K562 (cell line): ENCODE measurements around the gene CRABP1. TPM values are rescaled to one million over a fixed set of nuclear protein-coding genes. Genes with fewer than 3 reads are reported as not detected.
A peak's percentile ranks its signal among the peaks of the same experiment; 100 is the strongest.

ENCODE experiments used
- FOXJ3 ChIP-seq: sonication (generic); formaldehyde crosslinking; IDR thresholded peaks from 2 replicates; pipeline ENCODE4 v1.4.0; 2020; ENCODE audit warnings: mild to moderate bottlenecking, missing genetic modification reagents
- NCOA1 ChIP-seq: fragments of 450-650 bp; IDR thresholded peaks from 2 replicates; pipeline ENCODE4 v1.6.1; 2016; ENCODE audit warnings: low read depth
- NCOA2 ChIP-seq, 2 experiments: fragments of 450-650 bp; IDR thresholded peaks; 2 replicates each; pipeline ENCODE4 v1.6.1; 2018; ENCODE audit warnings: mild to moderate bottlenecking in 2 of 2, moderate library complexity in 1 of 2; ENCODE audit not compliant: partially characterized antibody in 2 of 2
- NFE2 ChIP-seq: IDR thresholded peaks from 2 replicates; pipeline ENCODE4 v1.6.1; 2014; ENCODE audit warnings: antibody characterized with exemption, low read depth
- NR3C1 ChIP-seq: sonication (generic); formaldehyde crosslinking; IDR thresholded peaks from 2 replicates; pipeline ENCODE4 v1.8.1; 2022; ENCODE audit warnings: missing genetic modification reagents
- POLR2AphosphoS5 ChIP-seq: IDR thresholded peaks from 2 replicates; pipeline ENCODE4 v1.6.1; 2011; ENCODE audit warnings: mild to moderate bottlenecking, low read depth, low read length, moderate library complexity; ENCODE audit not compliant: control insufficient read depth, insufficient read depth
- SLC30A9 ChIP-seq: fragments of 250-450 bp; sonication (Bioruptor Pico); IDR thresholded peaks from 2 replicates; pipeline ENCODE4 v1.8.0; 2022; ENCODE audit warnings: mild to moderate bottlenecking, moderate library complexity
- SMAD4 ChIP-seq: fragments of 250-450 bp; sonication (Bioruptor Pico); conservative IDR thresholded peaks from 2 replicates; pipeline ENCODE4 v1.8.0; 2021; ENCODE audit warnings: inconsistent platforms, mild to moderate bottlenecking, moderate library complexity
- SMARCC2 ChIP-seq: fragments of 450-650 bp; IDR thresholded peaks from 2 replicates; pipeline ENCODE4 v1.6.1; 2017; ENCODE audit warnings: antibody characterized with exemption, moderate library complexity, mild to moderate bottlenecking, low read depth
- SPI1 ChIP-seq: IDR thresholded peaks from 2 replicates; pipeline ENCODE4 v1.6.1; 2011; ENCODE audit warnings: low read depth, low read length, control low read depth, borderline replicate concordance
- ZNF274 ChIP-seq: IDR thresholded peaks from 2 replicates; pipeline ENCODE4 v1.6.1; 2011; ENCODE audit warnings: low read depth, mild to moderate bottlenecking, low read length, moderate library complexity, borderline replicate concordance
- polyA plus RNA-seq, 8 experiments: library from polyadenylated mRNA; depleted of rRNA in 4 of 8; stranded (reverse) in 5 of 8; unstranded in 3 of 8; fragments of >200 nt; fragmentation: Nextera tagmentation in 2 of 8; fragmentation: Illumina TruSeq in 1 of 8; extraction: Ambion mirVana in 2 of 8; extraction: Trizol in 1 of 8; gene quantifications; 2 replicates each; pipeline versions ENCODE4 v1.2.1 to v1.2.3, GENCODE V29; 2011 to 2014; ENCODE audit warnings: inconsistent platforms in 1 of 8, missing spikeins in 1 of 8
- total RNA-seq, 7 experiments: library from RNA; depleted of rRNA in 6 of 7; stranded (reverse); fragments of >200 nt in 6 of 7; fragmentation: Illumina TruSeq in 2 of 7; extraction: Trizol in 2 of 7; gene quantifications; 2 replicates each; pipeline versions ENCODE4 v1.2.1 to v1.2.3, GENCODE V29; 2011 to 2021; ENCODE audit warnings: low replicate concordance in 1 of 7
- TF ChIP-seq, protein P1 (sequence below), 3 experiments: fragments of 200-800 bp in 1 of 3; fragments of 250-450 bp in 1 of 3; fragments of 450-650 bp in 1 of 3; sonication (Bioruptor Pico) in 1 of 3; sonication (Bioruptor generic) in 1 of 3; formaldehyde crosslinking in 1 of 3; IDR thresholded peaks; 2 replicates each; pipeline versions ENCODE4 v1.6.1 to v1.8.0; 2016 to 2022; ENCODE audit warnings: mild to moderate bottlenecking in 2 of 3, missing genetic modification characterization in 2 of 3, missing compliant biosample characterization in 1 of 3, moderate library complexity in 1 of 3
- TF ChIP-seq, protein P2 (sequence below): sonication (generic); formaldehyde crosslinking; IDR thresholded peaks from 2 replicates; pipeline ENCODE4 v1.9.0; 2022; ENCODE audit warnings: mild to moderate bottlenecking, missing genetic modification reagents
- TF ChIP-seq, protein P3 (sequence below): fragments of 250-450 bp; sonication (Bioruptor Pico); IDR thresholded peaks from 2 replicates; pipeline ENCODE4 v1.5.0; 2021; ENCODE audit warnings: mild to moderate bottlenecking, moderate library complexity
- TF ChIP-seq, protein P4 (sequence below): fragments of 450-650 bp; IDR thresholded peaks from 2 replicates; pipeline ENCODE4 v1.6.1; 2016; ENCODE audit warnings: borderline replicate concordance

Gene CRABP1
- total and polyA plus RNA-seq, 9 of the 15 experiments (the other 6 are each of a cell fraction or from before 2014, with no cell fraction given): 0.60 TPM; not detected in 8

DNA sequence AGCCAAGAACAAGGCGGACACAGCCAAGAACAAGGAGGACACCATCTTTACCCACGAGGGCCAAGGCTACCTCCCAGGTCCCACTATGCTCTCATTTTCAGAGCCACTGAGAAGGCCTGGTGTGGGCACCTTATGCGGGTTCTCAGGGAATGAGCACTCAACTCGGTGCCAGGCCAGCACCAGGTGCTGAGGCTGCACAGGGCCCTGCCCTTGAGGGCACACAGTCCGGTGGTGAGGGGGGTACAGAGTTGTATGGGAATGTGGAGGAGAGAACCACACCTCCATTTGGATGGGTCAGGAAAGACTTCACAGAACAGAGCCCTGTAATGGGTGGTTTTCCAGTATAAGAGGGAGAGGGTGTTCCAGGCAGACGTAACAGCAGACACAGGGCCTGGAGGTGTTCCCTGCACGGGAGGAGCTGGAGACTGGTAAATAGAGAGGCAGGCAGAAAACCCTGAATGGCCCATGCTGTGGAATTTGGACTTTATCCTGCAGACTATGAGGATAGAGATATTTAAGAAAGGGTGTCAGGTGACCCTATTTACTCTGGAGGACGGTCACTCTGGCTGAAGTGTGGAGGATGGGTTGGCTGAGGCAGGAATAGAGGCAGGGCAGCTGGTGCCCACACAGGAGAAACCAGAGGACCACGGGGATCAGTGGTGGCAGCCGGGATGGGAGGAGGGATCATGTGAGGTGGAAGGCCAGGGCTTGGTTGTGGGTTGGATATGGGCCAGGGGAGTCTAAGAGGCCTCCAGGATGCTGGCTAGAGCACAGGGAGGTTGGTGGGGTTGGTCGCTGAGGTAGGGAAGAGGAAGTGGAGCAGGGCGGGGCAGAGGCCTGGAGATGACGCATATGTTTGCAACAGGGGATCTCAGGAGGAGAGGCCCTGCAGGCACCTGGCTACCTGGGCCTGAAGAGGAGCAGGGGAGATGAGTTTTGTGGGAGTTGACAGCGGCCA is 34.6 kb downstream of the CRABP1 start (continued):
- TF ChIP-seq, protein P1, sequence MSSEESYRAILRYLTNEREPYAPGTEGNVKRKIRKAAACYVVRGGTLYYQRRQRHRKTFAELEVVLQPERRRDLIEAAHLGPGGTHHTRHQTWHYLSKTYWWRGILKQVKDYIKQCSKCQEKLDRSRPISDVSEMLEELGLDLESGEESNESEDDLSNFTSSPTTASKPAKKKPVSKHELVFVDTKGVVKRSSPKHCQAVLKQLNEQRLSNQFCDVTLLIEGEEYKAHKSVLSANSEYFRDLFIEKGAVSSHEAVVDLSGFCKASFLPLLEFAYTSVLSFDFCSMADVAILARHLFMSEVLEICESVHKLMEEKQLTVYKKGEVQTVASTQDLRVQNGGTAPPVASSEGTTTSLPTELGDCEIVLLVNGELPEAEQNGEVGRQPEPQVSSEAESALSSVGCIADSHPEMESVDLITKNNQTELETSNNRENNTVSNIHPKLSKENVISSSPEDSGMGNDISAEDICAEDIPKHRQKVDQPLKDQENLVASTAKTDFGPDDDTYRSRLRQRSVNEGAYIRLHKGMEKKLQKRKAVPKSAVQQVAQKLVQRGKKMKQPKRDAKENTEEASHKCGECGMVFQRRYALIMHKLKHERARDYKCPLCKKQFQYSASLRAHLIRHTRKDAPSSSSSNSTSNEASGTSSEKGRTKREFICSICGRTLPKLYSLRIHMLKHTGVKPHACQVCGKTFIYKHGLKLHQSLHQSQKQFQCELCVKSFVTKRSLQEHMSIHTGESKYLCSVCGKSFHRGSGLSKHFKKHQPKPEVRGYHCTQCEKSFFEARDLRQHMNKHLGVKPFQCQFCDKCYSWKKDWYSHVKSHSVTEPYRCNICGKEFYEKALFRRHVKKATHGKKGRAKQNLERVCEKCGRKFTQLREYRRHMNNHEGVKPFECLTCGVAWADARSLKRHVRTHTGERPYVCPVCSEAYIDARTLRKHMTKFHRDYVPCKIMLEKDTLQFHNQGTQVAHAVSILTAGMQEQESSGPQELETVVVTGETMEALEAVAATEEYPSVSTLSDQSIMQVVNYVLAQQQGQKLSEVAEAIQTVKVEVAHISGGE (CRISPR knock-in tag; IDR thresholded peaks at IDR 0.05): no peak
- no peak for TF ChIP-seq NR3C1 (CRISPR knock-in tag)
- TF ChIP-seq NFE2: peak; percentile 21; the same call in 1 of the 2 replicates
- TF ChIP-seq, protein P2, sequence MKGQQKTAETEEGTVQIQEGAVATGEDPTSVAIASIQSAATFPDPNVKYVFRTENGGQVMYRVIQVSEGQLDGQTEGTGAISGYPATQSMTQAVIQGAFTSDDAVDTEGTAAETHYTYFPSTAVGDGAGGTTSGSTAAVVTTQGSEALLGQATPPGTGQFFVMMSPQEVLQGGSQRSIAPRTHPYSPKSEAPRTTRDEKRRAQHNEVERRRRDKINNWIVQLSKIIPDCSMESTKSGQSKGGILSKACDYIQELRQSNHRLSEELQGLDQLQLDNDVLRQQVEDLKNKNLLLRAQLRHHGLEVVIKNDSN (CRISPR knock-in tag): no peak
- no peak for TF ChIP-seq FOXJ3 (CRISPR knock-in tag)
- TF ChIP-seq SMARCC2: no peak
- no peak for TF ChIP-seq SMAD4 (CRISPR knock-in tag)
- TF ChIP-seq, protein P3, sequence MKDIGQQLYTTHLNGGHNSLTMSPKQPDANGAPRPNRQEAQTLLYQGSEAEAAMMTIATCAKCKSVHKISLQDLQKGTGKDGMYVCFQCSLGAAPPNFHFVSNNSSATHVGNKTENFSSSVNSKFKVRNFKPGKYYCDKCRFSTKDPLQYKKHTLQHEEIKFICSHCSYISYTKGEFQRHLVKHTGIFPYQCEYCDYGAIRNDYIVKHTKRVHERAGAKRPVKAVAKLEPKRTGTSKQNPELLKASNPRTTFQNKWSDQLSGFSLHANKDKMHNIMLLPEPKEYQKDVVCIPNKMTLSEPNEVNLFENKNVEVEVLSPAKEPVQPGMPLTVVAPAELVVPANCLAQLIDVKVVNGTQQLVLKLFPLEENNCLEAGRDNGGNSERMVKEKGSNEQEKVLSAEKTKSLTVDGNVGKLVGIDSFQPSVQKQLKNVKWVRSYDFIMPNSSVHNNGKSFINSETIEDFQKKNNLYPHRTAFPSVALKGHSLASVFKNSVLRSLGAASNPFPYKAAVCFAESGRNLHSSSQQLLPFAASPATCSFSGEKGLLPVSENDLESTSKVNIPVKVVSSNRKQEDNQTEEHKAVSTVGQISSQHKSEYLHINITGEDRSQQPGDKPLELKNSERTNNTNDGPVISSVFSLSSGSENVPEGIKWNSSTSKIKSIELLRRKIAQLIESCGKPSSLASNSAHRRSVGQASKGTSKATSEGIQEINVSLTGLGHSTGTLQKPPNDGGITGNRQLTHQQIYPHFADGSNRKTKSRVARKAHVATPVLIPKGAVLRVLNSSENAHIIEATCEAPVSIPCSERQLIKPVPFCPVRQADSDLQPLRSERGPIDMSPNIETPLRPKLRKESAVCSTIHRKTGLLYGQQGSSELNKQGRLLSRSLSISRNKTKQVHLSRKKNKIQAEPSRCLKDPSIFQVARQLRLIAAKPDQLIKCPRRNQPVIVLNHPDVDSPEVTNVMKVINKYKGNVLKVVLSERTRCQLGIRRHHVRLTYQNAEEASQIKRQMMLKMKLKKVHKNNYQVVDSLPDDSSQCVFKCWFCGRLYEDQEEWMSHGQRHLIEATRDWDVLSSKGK (CRISPR knock-in tag): no peak
- no peak for TF ChIP-seq ZNF274
- no peak for TF ChIP-seq SLC30A9 (CRISPR knock-in tag)
- no peak for TF ChIP-seq NCOA1
- TF ChIP-seq, protein P4, sequence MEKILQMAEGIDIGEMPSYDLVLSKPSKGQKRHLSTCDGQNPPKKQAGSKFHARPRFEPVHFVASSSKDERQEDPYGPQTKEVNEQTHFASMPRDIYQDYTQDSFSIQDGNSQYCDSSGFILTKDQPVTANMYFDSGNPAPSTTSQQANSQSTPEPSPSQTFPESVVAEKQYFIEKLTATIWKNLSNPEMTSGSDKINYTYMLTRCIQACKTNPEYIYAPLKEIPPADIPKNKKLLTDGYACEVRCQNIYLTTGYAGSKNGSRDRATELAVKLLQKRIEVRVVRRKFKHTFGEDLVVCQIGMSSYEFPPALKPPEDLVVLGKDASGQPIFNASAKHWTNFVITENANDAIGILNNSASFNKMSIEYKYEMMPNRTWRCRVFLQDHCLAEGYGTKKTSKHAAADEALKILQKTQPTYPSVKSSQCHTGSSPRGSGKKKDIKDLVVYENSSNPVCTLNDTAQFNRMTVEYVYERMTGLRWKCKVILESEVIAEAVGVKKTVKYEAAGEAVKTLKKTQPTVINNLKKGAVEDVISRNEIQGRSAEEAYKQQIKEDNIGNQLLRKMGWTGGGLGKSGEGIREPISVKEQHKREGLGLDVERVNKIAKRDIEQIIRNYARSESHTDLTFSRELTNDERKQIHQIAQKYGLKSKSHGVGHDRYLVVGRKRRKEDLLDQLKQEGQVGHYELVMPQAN: no peak
- TF ChIP-seq NCOA2 (IDR thresholded peaks at IDR 0.05; ENCODE audit: partially characterized antibody in 2 of 2): no peak
- peak; percentile 96 for TF ChIP-seq SPI1
- no peak for TF ChIP-seq POLR2AphosphoS5
